Measurements from ENCODE around the gene NOC2L. TPM values are rescaled to one million over a fixed set of nuclear protein-coding genes. Genes with fewer than 3 reads are reported as not detected.

Gene NOC2L
- total RNA-seq: 10 to 100 TPM; 43.6 to 48.6 (median 45.5) TPM
- 44.3 TPM for polyA plus RNA-seq
- long read RNA-seq, donor 1, transcript NOC2L-201 (19 exons, 2,790 nt): major isoform, 173 of 392 reads
- long read RNA-seq, donor 1, partial matches to known transcripts: 25 of 392 reads
- long read RNA-seq, donor 1, other reads (novel, unspliced or antisense): 190 of 392 reads
- long read RNA-seq, donor 2, transcript NOC2L-201 (19 exons, 2,790 nt): major isoform, 65 of 153 reads
- long read RNA-seq, donor 2, partial matches to known transcripts: 15 of 153 reads
- long read RNA-seq, donor 2, other reads (novel, unspliced or antisense): 73 of 153 reads
- long read RNA-seq, donor 3, transcript NOC2L-201 (19 exons, 2,790 nt): major isoform, 375 of 723 reads
- long read RNA-seq, donor 3, partial matches to known transcripts: 48 of 723 reads
- long read RNA-seq, donor 3, other reads (novel, unspliced or antisense): 300 of 723 reads
- long read RNA-seq, donor 4, transcript NOC2L-201 (19 exons, 2,790 nt): major isoform, 45 of 106 reads
- long read RNA-seq, donor 4, partial matches to known transcripts: 10 of 106 reads
- long read RNA-seq, donor 4, other reads (novel, unspliced or antisense): 51 of 106 reads

DNA sequence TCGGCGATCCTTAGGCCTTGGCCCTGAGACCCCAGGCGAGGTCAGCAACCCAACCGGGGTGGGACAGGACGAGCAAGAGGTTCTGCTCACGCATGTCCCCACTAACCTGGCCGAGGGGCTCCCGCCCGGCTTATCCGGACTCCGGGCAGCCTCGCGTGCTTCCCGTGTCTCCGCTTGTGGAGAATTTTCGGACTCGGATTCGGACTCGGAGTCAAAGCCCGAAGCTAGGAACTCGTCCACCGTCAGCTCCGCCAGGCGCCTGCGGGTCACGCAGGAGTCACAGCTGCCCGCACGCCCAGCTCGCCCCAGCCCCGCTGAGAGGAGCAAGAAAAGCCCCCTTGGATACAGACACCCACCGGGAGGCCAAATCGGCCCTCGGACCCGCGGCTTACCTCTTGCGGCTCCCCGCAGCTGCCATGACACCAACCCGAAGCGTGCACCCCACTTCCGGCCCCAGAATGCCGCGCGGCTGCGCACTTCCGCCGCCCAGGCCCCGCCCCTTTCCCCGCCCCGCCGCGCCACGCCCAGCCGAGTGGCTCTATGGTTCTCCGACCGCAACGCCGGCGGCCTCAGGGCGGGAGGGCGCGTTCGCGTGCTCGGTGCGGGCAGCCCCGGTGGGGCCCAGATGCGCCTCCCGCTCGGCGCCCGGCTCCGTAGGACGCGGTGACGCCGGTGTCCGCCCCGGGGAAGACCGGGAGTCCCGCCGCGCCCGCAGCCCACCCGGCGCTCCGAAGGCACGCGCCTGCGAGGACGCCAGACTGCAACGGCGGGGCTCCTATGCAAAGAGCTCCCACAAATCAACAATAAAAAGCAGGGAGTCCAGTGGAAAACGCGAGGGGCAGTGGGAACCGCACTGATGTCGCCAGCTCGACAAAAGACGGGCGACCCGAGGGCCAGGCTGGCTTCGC is at the start of gene NOC2L:
Gene NOC2L, minus strand, starts transcription at position 434 of the 908 bp plus-strand sequence. Its CDS starts 16 bp downstream, at position 418.
- no peak within 1 kb of the TSS for H3K27ac ChIP-seq (ENCODE audit: low read length)
- 7% methylated on average over 101 of the region's 101 CpGs for WGBS
- DNase-seq (peak; percentile 93 to 98 (median 97)), ATAC-seq (peak; percentile 91 to 92)
- H3K4me3 ChIP-seq (ENCODE audit: low read length): peak within 1 kb of the TSS; percentile 92
- no peaks in the 10 kb centered on the region for H3K4me1 ChIP-seq (ENCODE audit: control insufficient read depth, insufficient read depth, low read length)
- H3K9me3 ChIP-seq (ENCODE audit: control insufficient read depth, low read length): no peaks in the 10 kb centered on the region
- intact Hi-C loops (cut with DNase I): loop anchor here in 1 of 4 donors (10.0 kb wide), 1 partner anchor 54 kb away; no protein-coding TSS in a partner anchor
- H3K27me3 ChIP-seq (ENCODE audit: control insufficient read depth, insufficient read depth): no peaks in the 10 kb centered on the region

DNA sequence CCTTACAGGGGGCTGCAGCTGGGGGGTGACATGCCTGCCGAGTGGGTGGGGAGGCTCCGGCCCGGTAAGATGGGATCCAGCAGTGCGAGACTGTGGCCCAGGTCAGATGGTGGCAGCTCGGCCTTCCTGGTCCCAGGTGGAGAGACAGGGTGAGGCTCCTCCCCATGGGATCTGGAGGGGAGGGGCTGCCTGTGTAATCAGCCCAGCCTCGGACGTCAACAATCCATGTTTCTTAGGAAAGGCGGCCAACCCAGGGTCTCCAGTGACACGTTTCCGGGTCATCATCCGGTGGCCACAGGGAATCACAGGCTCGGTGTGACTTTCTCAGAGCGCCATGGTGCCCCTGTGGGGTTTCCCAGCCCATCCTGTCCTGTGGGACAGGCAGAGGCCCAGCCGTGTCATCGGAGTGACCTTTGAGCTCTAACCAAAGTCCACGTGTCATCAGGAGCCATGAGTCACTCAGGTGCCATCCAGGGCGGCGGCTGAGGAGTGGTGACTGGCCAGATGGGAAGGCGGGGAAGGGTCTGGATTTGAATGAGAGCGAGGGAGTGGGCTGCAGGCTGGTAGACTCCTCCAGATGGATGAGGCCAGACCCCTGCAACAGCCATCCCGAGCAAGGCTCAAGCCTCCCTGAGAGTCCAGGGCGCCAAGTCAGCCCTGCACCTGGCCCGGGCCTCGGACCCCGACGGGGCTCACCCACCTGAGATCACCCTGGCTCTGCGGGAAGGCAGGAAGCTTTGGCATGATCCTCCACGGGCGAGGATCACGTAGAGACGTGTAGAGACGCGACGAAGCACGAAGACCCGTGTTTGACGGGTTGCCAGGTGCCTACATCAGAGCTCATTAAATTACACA is 47.5 kb upstream of the NOC2L start:
- H3K27me3 ChIP-seq (ENCODE audit: control insufficient read depth, insufficient read depth): no peaks in the 10 kb centered on the region
- 79% methylated on average over 37 of the region's 37 CpGs for WGBS
- DNase-seq: peak in 1 of 3 donors; percentile 43
- ATAC-seq: no peak
- no peak overlapping the region for H3K4me3 ChIP-seq (ENCODE audit: low read length)
- peaks cover 8% of the 10 kb centered on the region for H3K4me1 ChIP-seq (ENCODE audit: control insufficient read depth, insufficient read depth, low read length)
- intact Hi-C loops (cut with DNase I): no loop called here
- H3K27ac ChIP-seq (ENCODE audit: low read length): no peak overlapping the region
- H3K9me3 ChIP-seq (ENCODE audit: control insufficient read depth, low read length): no peaks in the 10 kb centered on the region

DNA sequence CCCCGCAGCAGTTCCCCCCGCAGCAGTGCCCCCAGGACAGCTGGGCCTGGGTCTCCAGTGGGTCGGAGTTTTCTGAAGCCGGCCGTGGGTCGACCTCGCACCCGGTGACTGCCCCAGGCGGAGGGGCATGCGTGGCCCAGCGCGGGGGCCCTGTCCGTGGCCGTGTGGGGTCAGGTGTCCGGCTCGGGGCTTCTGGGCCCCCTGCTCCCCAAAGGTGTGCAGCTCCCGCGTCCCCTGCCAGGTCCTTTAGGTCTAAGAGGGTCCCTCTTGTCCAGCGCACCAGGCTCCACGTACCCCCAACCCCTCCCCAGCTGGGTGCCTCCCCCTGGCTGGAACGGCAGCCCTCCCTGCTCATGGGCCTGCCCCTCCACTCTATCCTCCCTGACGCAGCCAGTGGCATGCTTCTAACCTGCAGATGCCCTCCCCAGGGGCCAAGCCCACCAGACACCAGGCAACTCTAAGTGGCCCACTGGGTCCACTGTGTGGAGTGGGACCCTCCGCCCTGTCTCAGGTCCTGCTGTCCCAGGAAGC is 46.8 kb upstream of the NOC2L start:
- ATAC-seq (no peak), DNase-seq (peak in 1 of 3 donors; percentile 19)
- Histone ChIP-seq H3K4me3 (ENCODE audit: low read length) (no peak overlapping the region), H3K27ac (ENCODE audit: low read length) (no peak overlapping the region), H3K4me1 (ENCODE audit: control insufficient read depth, insufficient read depth, low read length) (peaks cover 8% of the 10 kb centered on the region), H3K9me3 (ENCODE audit: control insufficient read depth, low read length) (no peaks in the 10 kb centered on the region), H3K27me3 (ENCODE audit: control insufficient read depth, insufficient read depth) (no peaks in the 10 kb centered on the region)
- WGBS: 54% methylated on average over 23 of the region's 23 CpGs
- intact Hi-C loops (cut with DNase I): no loop called here

DNA sequence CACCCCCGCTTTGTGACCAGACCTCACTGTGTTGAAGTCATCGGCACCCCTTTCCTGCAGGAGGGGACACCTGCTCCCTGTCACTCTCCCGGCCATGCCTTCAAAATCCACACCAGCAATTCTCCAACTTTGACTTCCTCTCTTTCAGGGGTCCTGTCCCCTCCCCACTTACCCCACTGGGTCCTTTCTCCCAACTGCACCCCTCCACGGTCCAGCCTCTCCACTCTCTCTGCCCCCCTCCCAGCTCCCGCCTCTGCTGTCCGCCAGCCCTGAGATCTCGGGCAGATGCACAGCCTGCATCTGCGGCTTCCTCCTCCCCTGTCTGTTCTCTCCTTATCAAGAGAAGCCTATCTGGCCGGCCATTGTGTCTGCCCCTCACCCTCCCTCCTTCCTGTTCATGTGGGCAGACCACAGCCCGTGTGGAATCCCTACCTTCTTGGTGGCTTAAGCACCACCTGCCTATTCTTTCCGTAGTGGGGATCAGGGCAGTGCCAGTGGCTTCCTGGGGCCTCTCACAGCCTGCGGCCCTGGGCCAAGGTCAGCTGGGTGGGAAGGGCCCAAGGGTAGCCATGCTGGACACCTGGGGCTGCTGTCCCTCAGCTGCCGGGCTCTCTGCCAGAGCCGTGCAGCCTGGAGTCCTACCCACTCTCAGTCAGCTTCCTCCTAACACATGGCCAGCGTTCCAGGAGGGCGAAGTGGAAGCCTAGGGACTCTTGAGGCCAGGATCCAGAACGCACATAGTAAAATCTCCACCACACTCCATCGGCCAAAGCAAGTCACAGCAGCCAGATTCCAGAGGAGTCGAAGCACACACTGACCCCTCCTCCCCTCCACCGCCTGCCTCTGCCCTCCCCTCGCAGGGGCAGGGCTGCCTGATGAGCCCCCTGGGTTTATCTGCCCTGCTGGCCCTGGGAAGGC is 46.0 kb upstream of the NOC2L start:
- peak; percentile 49 to 79 (median 78) for DNase-seq
- intact Hi-C loops (cut with DNase I): no loop called here
- peaks cover 8% of the 10 kb centered on the region for H3K4me1 ChIP-seq (ENCODE audit: control insufficient read depth, insufficient read depth, low read length)
- no peaks in the 10 kb centered on the region for H3K27me3 ChIP-seq (ENCODE audit: control insufficient read depth, insufficient read depth)
- WGBS: 14% methylated on average over 21 of the region's 21 CpGs
- no peaks in the 10 kb centered on the region for H3K9me3 ChIP-seq (ENCODE audit: control insufficient read depth, low read length)
- peak; percentile 14 to 42 for ATAC-seq
- H3K27ac ChIP-seq (ENCODE audit: low read length): no peak overlapping the region
- no peak overlapping the region for H3K4me3 ChIP-seq (ENCODE audit: low read length)

DNA sequence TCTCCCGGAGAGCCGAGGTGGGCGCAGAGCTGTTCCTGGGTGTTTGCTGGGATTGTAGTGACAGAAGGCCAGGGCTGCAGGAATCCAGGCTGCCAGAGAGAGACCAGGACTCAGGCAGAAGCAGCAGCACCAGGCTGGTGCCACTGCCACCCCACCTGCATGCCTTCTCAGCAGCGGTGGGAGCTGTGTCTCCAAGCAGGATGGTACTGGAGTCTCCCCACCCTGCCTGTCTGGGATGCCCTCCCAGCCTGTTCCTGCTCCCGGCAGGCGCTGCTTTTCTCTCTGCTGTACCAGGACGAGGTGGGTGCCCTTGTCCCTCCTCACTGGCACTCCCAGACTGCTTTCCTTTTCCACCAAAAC is 45.3 kb upstream of the NOC2L start:
- DNase-seq: peak in 1 of 3 donors; percentile 46
- ATAC-seq: no peak
- 60% methylated on average over 7 of the region's 7 CpGs for WGBS
- Histone ChIP-seq H3K27me3 (ENCODE audit: control insufficient read depth, insufficient read depth) (no peaks in the 10 kb centered on the region), H3K4me1 (ENCODE audit: control insufficient read depth, insufficient read depth, low read length) (peaks cover 8% of the 10 kb centered on the region), H3K9me3 (ENCODE audit: control insufficient read depth, low read length) (no peaks in the 10 kb centered on the region), H3K4me3 (ENCODE audit: low read length) (no peak overlapping the region), H3K27ac (ENCODE audit: low read length) (no peak overlapping the region)
- intact Hi-C loops (cut with DNase I): no loop called here

DNA sequence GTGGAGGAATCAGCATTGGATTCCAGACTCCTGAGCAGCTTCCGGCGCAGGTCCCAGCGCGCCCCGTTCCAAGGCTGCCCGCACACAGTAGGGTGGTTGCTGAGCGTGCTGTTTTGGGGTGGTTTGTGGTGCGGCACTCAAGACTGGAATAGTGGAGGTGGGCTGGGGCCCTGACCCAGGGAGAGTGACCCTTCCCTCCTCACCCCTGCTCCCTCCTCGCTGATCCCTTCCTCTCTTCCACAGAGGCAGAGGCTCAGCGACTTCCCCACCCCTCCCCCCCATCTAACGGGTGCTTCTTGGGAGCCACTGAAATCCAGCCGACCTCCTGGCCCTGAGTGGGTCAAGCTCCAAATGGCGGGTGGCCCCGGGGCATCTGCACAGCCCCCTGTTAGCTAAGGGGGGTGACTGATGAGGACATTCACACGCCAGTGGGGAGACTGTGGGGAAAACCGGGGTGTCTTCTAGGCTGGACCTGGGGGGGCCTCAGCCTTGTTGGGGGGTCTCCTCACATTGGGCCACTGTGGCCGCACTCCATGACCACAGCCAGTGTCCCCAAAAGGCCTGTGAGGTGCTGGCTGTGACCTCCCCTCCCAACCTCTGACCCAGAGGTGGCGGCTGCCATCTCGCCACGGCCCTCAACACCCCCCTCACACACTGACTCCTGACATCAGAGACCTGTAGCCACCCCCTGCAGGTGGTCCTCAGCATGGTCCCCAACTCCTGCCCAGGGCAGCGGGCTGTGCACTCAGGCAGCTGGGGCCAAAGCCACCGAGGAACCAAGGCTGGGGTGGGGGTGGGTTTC is 44.8 kb upstream of the NOC2L start:
- no peak for ATAC-seq
- peak; percentile 18 to 61 (median 54) for DNase-seq
- H3K4me1 ChIP-seq (ENCODE audit: control insufficient read depth, insufficient read depth, low read length): peaks cover 8% of the 10 kb centered on the region
- H3K9me3 ChIP-seq (ENCODE audit: control insufficient read depth, low read length): no peaks in the 10 kb centered on the region
- 86% methylated on average over 22 of the region's 22 CpGs for WGBS
- intact Hi-C loops (cut with DNase I): no loop called here
- H3K4me3 ChIP-seq (ENCODE audit: low read length): no peak overlapping the region
- H3K27me3 ChIP-seq (ENCODE audit: control insufficient read depth, insufficient read depth): no peaks in the 10 kb centered on the region
- H3K27ac ChIP-seq (ENCODE audit: low read length): no peak overlapping the region

DNA sequence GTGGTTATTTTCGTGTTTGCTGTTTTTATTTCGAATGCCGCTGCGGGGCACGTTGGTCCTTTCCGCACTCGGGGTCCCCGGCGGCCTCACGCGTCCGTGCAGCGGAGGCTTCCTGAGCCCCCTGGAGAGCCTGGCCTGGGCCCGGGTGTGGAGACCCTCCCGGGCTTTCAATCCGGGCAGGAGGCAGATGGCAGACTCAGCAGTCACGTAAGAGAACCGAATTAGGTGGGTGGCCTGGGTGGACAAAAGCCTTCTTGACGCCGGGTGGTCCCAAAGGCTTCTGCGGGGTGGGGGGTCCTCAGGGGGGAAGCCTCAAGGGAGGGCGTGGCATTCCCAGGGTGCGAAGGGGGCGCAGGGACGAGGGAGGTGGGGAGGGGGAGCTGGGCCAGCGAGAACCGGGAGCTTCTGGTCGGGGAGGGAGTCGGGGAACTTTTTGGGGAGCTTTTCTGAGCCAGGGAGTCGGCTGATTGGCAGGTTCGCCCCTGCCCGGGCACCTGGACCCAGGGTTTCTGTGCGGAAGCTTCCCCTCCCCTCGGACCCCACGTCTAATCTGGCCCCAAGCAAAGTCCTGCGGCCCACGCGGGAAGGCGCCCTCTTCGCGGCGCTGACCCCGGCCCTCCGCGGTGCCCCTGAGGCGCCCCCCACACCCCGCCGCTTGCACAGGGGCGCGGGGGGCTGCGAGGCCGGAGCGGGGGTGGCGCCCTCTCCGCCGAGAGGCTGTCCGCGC is 42.2 kb upstream of the NOC2L start:
- WGBS: 1% methylated on average over 58 of the region's 58 CpGs
- H3K27ac ChIP-seq (ENCODE audit: low read length): peak overlapping the region; percentile 79
- intact Hi-C loops (cut with DNase I): no loop called here
- ATAC-seq (no peak), DNase-seq (peak; percentile 41 to 70 (median 61))
- no peaks in the 10 kb centered on the region for H3K27me3 ChIP-seq (ENCODE audit: control insufficient read depth, insufficient read depth)
- H3K4me3 ChIP-seq (ENCODE audit: low read length): peak overlapping the region; percentile 60
- H3K4me1 ChIP-seq (ENCODE audit: control insufficient read depth, insufficient read depth, low read length): peaks cover 8% of the 10 kb centered on the region
- H3K9me3 ChIP-seq (ENCODE audit: control insufficient read depth, low read length): no peaks in the 10 kb centered on the region

DNA sequence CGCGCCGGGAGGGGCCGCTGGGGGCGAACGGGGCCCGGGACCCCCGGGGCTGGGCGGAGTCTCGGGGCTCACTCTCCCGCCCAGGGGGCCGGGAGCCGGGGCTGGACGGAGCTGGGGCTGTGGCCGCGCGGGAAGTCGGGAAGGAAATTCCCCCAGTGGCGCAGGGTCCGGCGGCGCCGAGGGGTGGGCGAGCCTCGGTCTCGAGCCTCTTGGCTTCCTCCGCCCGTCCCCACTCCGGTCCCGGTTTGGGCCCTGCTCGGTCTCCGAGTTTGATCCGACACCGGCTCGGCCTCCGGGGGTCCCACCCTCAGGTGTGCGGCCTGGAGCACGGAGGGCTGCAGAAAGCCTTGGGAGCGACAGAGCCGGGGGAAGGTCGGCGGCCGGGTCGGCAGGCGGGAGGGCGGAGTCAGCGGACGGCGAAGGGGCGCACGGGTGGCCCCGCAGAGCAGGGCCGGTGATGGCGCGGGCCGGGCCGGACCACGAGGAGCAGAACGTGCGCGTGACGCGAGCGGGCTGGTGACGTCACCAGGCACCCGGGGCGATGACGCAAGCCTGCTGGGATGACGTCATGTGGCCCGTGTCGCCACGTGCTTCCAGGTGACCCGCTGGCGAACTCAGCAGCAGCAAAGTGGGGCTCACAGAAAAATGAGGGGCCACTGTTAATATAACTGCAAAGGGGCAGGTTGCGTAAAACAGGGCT is 41.5 kb upstream of the NOC2L start:
- under 1% methylated on average over 75 of the region's 75 CpGs for WGBS
- intact Hi-C loops (cut with DNase I): no loop called here
- H3K4me1 ChIP-seq (ENCODE audit: control insufficient read depth, insufficient read depth, low read length): peaks cover 8% of the 10 kb centered on the region
- no peaks in the 10 kb centered on the region for H3K27me3 ChIP-seq (ENCODE audit: control insufficient read depth, insufficient read depth)
- H3K27ac ChIP-seq (ENCODE audit: low read length): peak overlapping the region; percentile 79
- H3K9me3 ChIP-seq (ENCODE audit: control insufficient read depth, low read length): no peaks in the 10 kb centered on the region
- DNase-seq: peak; percentile 87 to 94 (median 88)
- H3K4me3 ChIP-seq (ENCODE audit: low read length): peak overlapping the region; percentile 60
- ATAC-seq: peak; percentile 64 to 65

All from right cardiac atrium (tissue), 5 donors.